CD14-positive monocyte (primary cell): ENCODE measurements around the gene SLC22A17. TPM values are rescaled to one million over a fixed set of nuclear protein-coding genes. Genes with fewer than 3 reads are reported as not detected.

Source experiments
- DNase-seq, 3 donors: peaks; one replicate each; pipeline ENCODE4 v3.0.0-alpha.2; 2011 to 2022
- H2AFZ ChIP-seq: 2 replicates; pipeline ENCODE4 v1.6.0; 2012; ENCODE audit warnings: mild to moderate bottlenecking, low read depth, low read length, inconsistent platforms; ENCODE audit not compliant: insufficient read depth, poor library complexity, severe bottlenecking
- H3K27ac ChIP-seq, 2 donors: 1 replicate in 1 of 2; 2 replicates in 1 of 2; pipeline ENCODE4 v1.5.1; 2012 to 2013; ENCODE audit warnings: low read length in 2 of 2, control low read depth in 1 of 2, inconsistent platforms in 1 of 2, low read depth in 1 of 2, mild to moderate bottlenecking in 1 of 2
- H3K27me3 ChIP-seq, 2 donors: one replicate each; pipeline versions ENCODE4 v1.6.0 to v1.6.1; 2011 to 2013; ENCODE audit warnings: low read length in 2 of 2; ENCODE audit not compliant: control insufficient read depth in 2 of 2, insufficient read depth in 2 of 2
- H3K36me3 ChIP-seq, 2 donors: replicated peaks in 1 of 2; 1 replicate in 1 of 2; 2 replicates in 1 of 2; pipeline versions ENCODE4 v1.5.1 to v1.6.1; 2012 to 2013; ENCODE audit warnings: low read length in 2 of 2, control low read depth in 1 of 2, inconsistent platforms in 1 of 2, mild to moderate bottlenecking in 1 of 2; ENCODE audit not compliant: insufficient read depth in 2 of 2, control insufficient read depth in 1 of 2
- H3K4me1 ChIP-seq, 2 donors: 1 replicate in 1 of 2; 2 replicates in 1 of 2; pipeline versions ENCODE4 v1.5.1 to v1.6.1; 2012 to 2013; ENCODE audit warnings: low read length in 2 of 2, control low read depth in 1 of 2, inconsistent platforms in 1 of 2, mild to moderate bottlenecking in 1 of 2, moderate library complexity in 1 of 2; ENCODE audit not compliant: insufficient read depth in 2 of 2, control insufficient read depth in 1 of 2
- H3K4me2 ChIP-seq: replicated peaks from 2 replicates; pipeline ENCODE3; 2012; ENCODE audit warnings: low read length, moderate library complexity, mild to moderate bottlenecking; ENCODE audit not compliant: poor library complexity, severe bottlenecking; ENCODE audit errors: extremely low read depth
- H3K4me3 ChIP-seq, 3 experiments: fragments of 200-600 bp in 1 of 3; sonication (generic) in 1 of 3; replicated peaks in 1 of 3; 1 replicate in 2 of 3; 2 replicates in 1 of 3; pipeline ENCODE4 v1.5.1; 2011 to 2013; ENCODE audit warnings: low read length in 3 of 3, mild to moderate bottlenecking in 3 of 3, control low read depth in 2 of 3, low read depth in 2 of 3, inconsistent platforms in 1 of 3, moderate library complexity in 1 of 3
- H3K79me2 ChIP-seq: 2 replicates; pipeline ENCODE4 v1.6.0; 2012; ENCODE audit warnings: mild to moderate bottlenecking, control low read depth, inconsistent platforms, low read length, moderate library complexity; ENCODE audit not compliant: insufficient read depth
- H3K9ac ChIP-seq: 2 replicates; pipeline ENCODE4 v1.6.0; 2017; ENCODE audit warnings: low read length, mild to moderate bottlenecking; ENCODE audit not compliant: insufficient read depth, poor library complexity, severe bottlenecking
- H3K9me3 ChIP-seq, 2 donors: replicated peaks in 1 of 2; 1 replicate in 1 of 2; 2 replicates in 1 of 2; pipeline versions ENCODE4 v1.5.1 to v1.6.1; 2012 to 2013; ENCODE audit warnings: low read length in 2 of 2, control low read depth in 1 of 2; ENCODE audit not compliant: control insufficient read depth in 1 of 2, insufficient read depth in 1 of 2
- H4K20me1 ChIP-seq: 2 replicates; pipeline ENCODE4 v1.6.0; 2012; ENCODE audit warnings: mild to moderate bottlenecking, low read length, control low read depth, moderate library complexity; ENCODE audit not compliant: insufficient read depth
- H3K27ac Mint-ChIP-seq, 7 donors: one replicate each; pipeline ENCODE4 v1.8.0; 2020; ENCODE audit warnings: mild to moderate bottlenecking in 7 of 7, mixed read lengths in 7 of 7, moderate library complexity in 6 of 7, inconsistent platforms in 2 of 7
- H3K27me3 Mint-ChIP-seq, 3 donors: one replicate each; pipeline ENCODE4 v1.8.0; 2021 to 2022; ENCODE audit warnings: low read depth in 3 of 3, mild to moderate bottlenecking in 3 of 3, mixed read lengths in 3 of 3, moderate library complexity in 3 of 3, inconsistent platforms in 1 of 3
- H3K36me3 Mint-ChIP-seq, 2 donors: one replicate each; pipeline ENCODE4 v1.8.0; 2020; ENCODE audit warnings: mixed read lengths in 2 of 2, inconsistent platforms in 1 of 2, mild to moderate bottlenecking in 1 of 2
- H3K4me1 Mint-ChIP-seq: one replicate; pipeline ENCODE4 v1.8.0; 2020; ENCODE audit warnings: mild to moderate bottlenecking, mixed read lengths
- H3K4me3 Mint-ChIP-seq, 2 donors: one replicate each; pipeline ENCODE4 v1.8.0; 2020; ENCODE audit warnings: mild to moderate bottlenecking in 2 of 2, mixed read lengths in 2 of 2, moderate library complexity in 1 of 2
- H3K9me3 Mint-ChIP-seq, 7 donors: one replicate each; pipeline ENCODE4 v1.8.0; 2020 to 2022; ENCODE audit warnings: mixed read lengths in 7 of 7, mild to moderate bottlenecking in 6 of 7, moderate library complexity in 6 of 7, inconsistent platforms in 2 of 7
- CTCF ChIP-seq: fragments of 200-600 bp; IDR thresholded peaks from one replicate; pipeline ENCODE4 v1.8.0; 2022; ENCODE audit warnings: antibody characterized with exemption, mild to moderate bottlenecking
- WGBS: methylation state at CpG from one replicate; pipeline ENCODE4 v1.1.5; 2013; ENCODE audit warnings: missing lambda C conversion rate; ENCODE audit not compliant: insufficient coverage; 5-methylcytosine and 5-hydroxymethylcytosine counted together
- intact Hi-C, 2 donors: fragments of 100-400 bp; cut with micrococcal nuclease; formaldehyde crosslinking; loops; one replicate each; pipeline versions ENCODE4 v1.15.0 to v1.15.1; 2023
- polyA plus RNA-seq, 3 donors: library from polyadenylated mRNA; depleted of rRNA in 1 of 3; unstranded in 2 of 3; stranded (reverse) in 1 of 3; fragments of 300-500 nt in 2 of 3; fragments of >200 nt in 1 of 3; fragmentation: Illumina TruSeq in 2 of 3; gene quantifications; 1 replicate in 2 of 3; 2 replicates in 1 of 3; pipeline ENCODE4 v1.2.3, GENCODE V29; 2012 to 2021

The SLC22A17 gene
- polyA plus RNA-seq, 3 donors: not detected

DNA sequence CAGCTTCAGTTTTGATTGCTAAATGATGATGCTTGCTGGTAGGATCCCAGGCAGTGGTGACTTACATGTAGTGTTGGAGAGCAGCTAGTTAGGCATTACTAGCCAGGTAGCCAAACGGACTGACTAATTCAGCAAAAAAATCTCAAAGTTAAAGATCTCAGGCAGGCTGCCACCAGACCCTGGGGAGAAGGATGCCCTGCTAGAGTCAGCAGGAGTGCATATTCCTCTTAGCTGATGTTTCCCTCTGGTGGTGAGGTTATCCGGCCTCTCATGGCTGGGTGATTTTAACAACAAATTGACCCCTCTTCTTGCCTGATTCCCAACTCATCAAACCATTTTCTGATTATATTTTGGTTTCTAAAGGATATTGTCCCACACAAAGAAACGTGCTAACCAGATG lies 9.5 kb upstream of the SLC22A17 start:
- peaks cover 0 to 2% of the 10 kb centered on the region in 2 donors for H3K36me3 Mint-ChIP-seq
- no peaks in the 10 kb centered on the region for H3K36me3 ChIP-seq
- H2AFZ ChIP-seq: no peak overlapping the region
- no peak overlapping the region for H3K4me2 ChIP-seq
- no peak overlapping the region for H3K4me3 Mint-ChIP-seq
- no peak overlapping the region for H3K9ac ChIP-seq
- 86% methylated on average over 1 of the region's 3 CpGs for WGBS
- intact Hi-C loops: no loop called here
- H3K27me3 Mint-ChIP-seq: peaks cover 33 to 45% (median 42%) of the 10 kb centered on the region in 3 donors
- H3K4me1 Mint-ChIP-seq: peaks cover 2% of the 10 kb centered on the region
- H3K9me3 ChIP-seq: no peaks in the 10 kb centered on the region
- H3K27me3 ChIP-seq: peaks cover 20 to 45% of the 10 kb centered on the region in 2 donors
- no peaks in the 10 kb centered on the region for H3K79me2 ChIP-seq
- H3K4me3 ChIP-seq: no peak overlapping the region
- no peak for DNase-seq
- H3K9me3 Mint-ChIP-seq: peaks cover 0 to 10% (median 0%) of the 10 kb centered on the region in 7 donors
- no peak overlapping the region for H3K27ac ChIP-seq
- no peak for TF ChIP-seq CTCF
- no peaks in the 10 kb centered on the region for H4K20me1 ChIP-seq
- H3K27ac Mint-ChIP-seq: no peak overlapping the region
- H3K4me1 ChIP-seq: no peaks in the 10 kb centered on the region

DNA sequence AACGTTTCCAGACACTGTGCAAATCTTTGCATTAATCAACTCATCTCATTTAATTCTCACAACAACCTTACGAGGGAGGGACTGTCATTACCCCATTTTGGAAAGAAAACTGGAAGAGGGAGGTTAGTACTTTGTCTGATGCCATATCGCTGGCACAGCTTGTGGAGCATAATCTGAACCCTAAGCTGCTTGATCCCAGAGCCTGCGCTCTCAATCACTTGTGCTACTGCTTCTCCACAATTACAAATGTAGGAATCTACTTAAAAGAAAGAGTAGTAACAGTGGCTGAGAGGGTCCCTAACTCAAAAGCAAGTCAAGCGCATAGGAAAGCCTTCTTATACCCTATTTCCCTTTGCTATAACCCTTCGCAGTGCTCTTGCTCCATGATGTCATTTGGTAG lies 9.1 kb upstream of the SLC22A17 start:
- Mint-ChIP-seq H3K4me1 (peaks cover 2% of the 10 kb centered on the region), H3K36me3 (peaks cover 0 to 2% of the 10 kb centered on the region in 2 donors), H3K27ac (no peak overlapping the region), H3K27me3 (peaks cover 30 to 40% (median 38%) of the 10 kb centered on the region in 3 donors), H3K9me3 (peaks cover 0 to 8% (median 0%) of the 10 kb centered on the region in 7 donors), H3K4me3 (no peak overlapping the region)
- Histone ChIP-seq H3K9me3 (no peaks in the 10 kb centered on the region), H3K27ac (no peak overlapping the region), H3K79me2 (no peaks in the 10 kb centered on the region), H3K9ac (no peak overlapping the region), H3K4me1 (no peaks in the 10 kb centered on the region), H3K4me3 (no peak overlapping the region), H3K27me3 (peaks cover 19 to 41% of the 10 kb centered on the region in 2 donors), H4K20me1 (no peaks in the 10 kb centered on the region), H2AFZ (no peak overlapping the region), H3K4me2 (no peak overlapping the region), H3K36me3 (no peaks in the 10 kb centered on the region)
- 100% methylated on average over 1 of the region's 6 CpGs for WGBS
- DNase-seq: no peak
- TF ChIP-seq CTCF: no peak
- intact Hi-C loops: no loop called here
